Measurements from ENCODE around the gene TRIM47. TPM values are rescaled to one million over a fixed set of nuclear protein-coding genes. Genes with fewer than 3 reads are reported as not detected.
A peak's percentile ranks its signal among the peaks of the same experiment; 100 is the strongest.

Gene TRIM47
- total and polyA plus RNA-seq, 2 of the 13 experiments (the other 11 are each of a cell fraction or from before 2014, with no cell fraction given), result 33.5 to 82.0 TPM

DNA sequence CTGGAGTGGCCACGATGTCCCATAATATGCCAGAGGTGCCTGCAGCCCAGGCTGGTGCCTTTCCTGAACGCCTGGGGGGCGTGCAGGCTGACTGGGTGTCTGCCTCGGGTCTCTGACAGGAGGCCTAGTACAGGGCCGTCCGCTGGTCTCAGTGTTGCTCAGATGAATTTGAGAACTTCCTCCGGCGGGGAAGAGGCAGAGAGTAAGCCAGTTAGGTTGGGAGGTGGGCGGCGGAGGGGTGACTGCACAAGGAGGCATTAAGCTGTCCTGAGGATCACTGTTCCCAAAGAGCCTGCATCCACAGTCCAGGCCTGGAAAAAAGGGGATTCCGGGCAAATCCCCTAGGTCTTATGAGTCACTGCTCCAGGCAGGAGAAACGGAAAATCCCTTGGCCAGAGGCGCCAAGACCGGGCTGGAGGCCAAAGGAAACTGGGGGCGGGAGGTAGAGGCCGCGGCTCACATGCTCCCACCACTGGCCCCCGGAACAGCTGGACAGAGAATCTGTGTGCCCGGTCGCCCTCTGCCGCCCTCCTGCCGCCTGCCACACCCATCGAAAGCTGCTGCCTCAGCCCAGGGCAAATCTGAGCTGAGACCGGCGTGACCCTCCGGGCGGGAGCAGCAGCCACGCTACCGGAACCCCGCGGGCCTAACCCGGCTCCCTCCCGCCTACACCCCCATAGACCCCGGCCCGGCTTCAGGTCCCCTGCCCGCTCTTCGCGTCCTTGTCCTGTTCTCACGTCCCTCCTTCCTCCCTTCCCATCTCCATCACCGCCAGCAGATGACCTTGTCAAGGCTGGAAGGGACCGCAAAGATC lies 1.2 kb downstream of the TRIM47 start (continued):
- TF ChIP-seq, protein P1, sequence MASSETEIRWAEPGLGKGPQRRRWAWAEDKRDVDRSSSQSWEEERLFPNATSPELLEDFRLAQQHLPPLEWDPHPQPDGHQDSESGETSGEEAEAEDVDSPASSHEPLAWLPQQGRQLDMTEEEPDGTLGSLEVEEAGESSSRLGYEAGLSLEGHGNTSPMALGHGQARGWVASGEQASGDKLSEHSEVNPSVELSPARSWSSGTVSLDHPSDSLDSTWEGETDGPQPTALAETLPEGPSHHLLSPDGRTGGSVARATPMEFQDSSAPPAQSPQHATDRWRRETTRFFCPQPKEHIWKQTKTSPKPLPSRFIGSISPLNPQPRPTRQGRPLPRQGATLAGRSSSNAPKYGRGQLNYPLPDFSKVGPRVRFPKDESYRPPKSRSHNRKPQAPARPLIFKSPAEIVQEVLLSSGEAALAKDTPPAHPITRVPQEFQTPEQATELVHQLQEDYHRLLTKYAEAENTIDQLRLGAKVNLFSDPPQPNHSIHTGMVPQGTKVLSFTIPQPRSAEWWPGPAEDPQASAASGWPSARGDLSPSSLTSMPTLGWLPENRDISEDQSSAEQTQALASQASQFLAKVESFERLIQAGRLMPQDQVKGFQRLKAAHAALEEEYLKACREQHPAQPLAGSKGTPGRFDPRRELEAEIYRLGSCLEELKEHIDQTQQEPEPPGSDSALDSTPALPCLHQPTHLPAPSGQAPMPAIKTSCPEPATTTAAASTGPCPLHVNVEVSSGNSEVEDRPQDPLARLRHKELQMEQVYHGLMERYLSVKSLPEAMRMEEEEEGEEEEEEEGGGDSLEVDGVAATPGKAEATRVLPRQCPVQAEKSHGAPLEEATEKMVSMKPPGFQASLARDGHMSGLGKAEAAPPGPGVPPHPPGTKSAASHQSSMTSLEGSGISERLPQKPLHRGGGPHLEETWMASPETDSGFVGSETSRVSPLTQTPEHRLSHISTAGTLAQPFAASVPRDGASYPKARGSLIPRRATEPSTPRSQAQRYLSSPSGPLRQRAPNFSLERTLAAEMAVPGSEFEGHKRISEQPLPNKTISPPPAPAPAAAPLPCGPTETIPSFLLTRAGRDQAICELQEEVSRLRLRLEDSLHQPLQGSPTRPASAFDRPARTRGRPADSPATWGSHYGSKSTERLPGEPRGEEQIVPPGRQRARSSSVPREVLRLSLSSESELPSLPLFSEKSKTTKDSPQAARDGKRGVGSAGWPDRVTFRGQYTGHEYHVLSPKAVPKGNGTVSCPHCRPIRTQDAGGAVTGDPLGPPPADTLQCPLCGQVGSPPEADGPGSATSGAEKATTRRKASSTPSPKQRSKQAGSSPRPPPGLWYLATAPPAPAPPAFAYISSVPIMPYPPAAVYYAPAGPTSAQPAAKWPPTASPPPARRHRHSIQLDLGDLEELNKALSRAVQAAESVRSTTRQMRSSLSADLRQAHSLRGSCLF (CRISPR knock-in tag; IDR thresholded peaks at IDR 0.05; ENCODE audit: borderline replicate concordance), result no peak
- TF ChIP-seq, protein P2, sequence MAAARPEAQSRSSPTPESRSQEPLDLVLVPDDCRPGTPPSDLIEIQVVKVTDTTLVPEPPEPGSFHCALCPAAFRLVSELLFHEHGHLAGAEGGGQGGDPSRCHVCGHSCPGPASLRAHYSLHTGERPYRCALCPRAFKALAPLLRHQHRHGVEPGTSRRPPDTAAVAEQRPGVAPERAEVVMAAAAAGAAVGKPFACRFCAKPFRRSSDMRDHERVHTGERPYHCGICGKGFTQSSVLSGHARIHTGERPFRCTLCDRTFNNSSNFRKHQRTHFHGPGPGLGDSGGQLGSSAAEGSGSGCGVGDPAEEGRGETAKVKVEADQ (CRISPR knock-in tag; IDR thresholded peaks at IDR 0.05; ENCODE audit: borderline replicate concordance), result 0 out of 2 replicates have a peak, but pooled peaks have one; percentile 59
- TF ChIP-seq, protein P3, sequence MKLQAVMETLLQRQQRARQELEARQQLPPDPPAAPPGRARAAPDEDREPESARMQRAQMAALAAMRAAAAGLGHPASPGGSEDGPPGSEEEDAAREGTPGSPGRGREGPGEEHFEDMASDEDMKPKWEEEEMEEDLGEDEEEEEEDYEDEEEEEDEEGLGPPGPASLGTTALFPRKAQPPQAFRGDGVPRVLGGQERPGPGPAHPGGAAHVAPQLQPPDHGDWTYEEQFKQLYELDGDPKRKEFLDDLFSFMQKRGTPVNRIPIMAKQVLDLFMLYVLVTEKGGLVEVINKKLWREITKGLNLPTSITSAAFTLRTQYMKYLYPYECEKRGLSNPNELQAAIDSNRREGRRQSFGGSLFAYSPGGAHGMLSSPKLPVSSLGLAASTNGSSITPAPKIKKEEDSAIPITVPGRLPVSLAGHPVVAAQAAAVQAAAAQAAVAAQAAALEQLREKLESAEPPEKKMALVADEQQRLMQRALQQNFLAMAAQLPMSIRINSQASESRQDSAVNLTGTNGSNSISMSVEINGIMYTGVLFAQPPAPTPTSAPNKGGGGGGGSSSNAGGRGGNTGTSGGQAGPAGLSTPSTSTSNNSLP (IDR thresholded peaks at IDR 0.05; ENCODE audit: low read depth, low read length), result no peak
- no peak for TF ChIP-seq FOXO1 (CRISPR knock-in tag; IDR thresholded peaks at IDR 0.05)
- no peak; the same call in 1 of the 2 replicates for TF ChIP-seq SATB2 (CRISPR knock-in tag; IDR thresholded peaks at IDR 0.05)
- peak; percentile 40; the same call in 1 of the 2 replicates for TF ChIP-seq ZBTB20 (CRISPR knock-in tag; IDR thresholded peaks at IDR 0.05; ENCODE audit: borderline replicate concordance, low read depth)
- TF ChIP-seq ZNF3 (CRISPR knock-in tag; IDR thresholded peaks at IDR 0.05), result no peak
- TF ChIP-seq ZNF136 (CRISPR knock-in tag; IDR thresholded peaks at IDR 0.05; ENCODE audit: low read depth), result no peak
- no peak for TF ChIP-seq ZNF775 (CRISPR knock-in tag; IDR thresholded peaks at IDR 0.05; ENCODE audit: borderline replicate concordance)
- TF ChIP-seq, protein P4, sequence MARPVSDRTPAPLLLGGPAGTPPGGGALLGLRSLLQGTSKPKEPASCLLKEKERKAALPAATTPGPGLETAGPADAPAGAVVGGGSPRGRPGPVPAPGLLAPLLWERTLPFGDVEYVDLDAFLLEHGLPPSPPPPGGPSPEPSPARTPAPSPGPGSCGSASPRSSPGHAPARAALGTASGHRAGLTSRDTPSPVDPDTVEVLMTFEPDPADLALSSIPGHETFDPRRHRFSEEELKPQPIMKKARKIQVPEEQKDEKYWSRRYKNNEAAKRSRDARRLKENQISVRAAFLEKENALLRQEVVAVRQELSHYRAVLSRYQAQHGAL (CRISPR knock-in tag; IDR thresholded peaks at IDR 0.05; ENCODE audit: not compliant biosample characterization), result no peak
- TF ChIP-seq HOXD1 (CRISPR knock-in tag; IDR thresholded peaks at IDR 0.05), result no peak
- 0 out of 2 replicates have a peak, but pooled peaks have one; percentile 16 for TF ChIP-seq HES4 (CRISPR knock-in tag; IDR thresholded peaks at IDR 0.05; ENCODE audit: borderline replicate concordance)
- TF ChIP-seq HNRNPK (IDR thresholded peaks at IDR 0.05; ENCODE audit: low read depth, low read length, poor library complexity, severe bottlenecking), result peak; percentile 97
- peak; percentile 11; the same call in 1 of the 2 replicates for TF ChIP-seq ARID2 (CRISPR knock-in tag; IDR thresholded peaks at IDR 0.05; ENCODE audit: borderline replicate concordance)
- TF ChIP-seq ZBTB4 (CRISPR knock-in tag; IDR thresholded peaks at IDR 0.05; ENCODE audit: borderline replicate concordance), result peak; percentile 11; the same call in 1 of the 2 replicates

All from HepG2 (cell line).